GM12878 (cell line): Measurements from ENCODE around the gene MEF2D.

Experiments
- EZH2 ChIP-seq: IDR thresholded peaks from 2 replicates; pipeline ENCODE4 v1.6.1; 2012; ENCODE audit warnings: low read depth, mild to moderate bottlenecking, control low read depth, inconsistent platforms, low read length, borderline replicate concordance; ENCODE audit not compliant: control insufficient read depth
- HDAC2 ChIP-seq: fragments of 200-600 bp; sonication (generic); IDR thresholded peaks from 2 replicates; pipeline ENCODE4 v1.6.1; 2017
- POLR2AphosphoS5 ChIP-seq: IDR thresholded peaks from 2 replicates; pipeline ENCODE4 v1.6.1; 2011; ENCODE audit warnings: mild to moderate bottlenecking, low read length, inconsistent platforms
- TAF1 ChIP-seq: IDR thresholded peaks from 2 replicates; pipeline ENCODE4 v1.6.1; 2011; ENCODE audit warnings: mild to moderate bottlenecking, low read depth, low read length, borderline replicate concordance

DNA sequence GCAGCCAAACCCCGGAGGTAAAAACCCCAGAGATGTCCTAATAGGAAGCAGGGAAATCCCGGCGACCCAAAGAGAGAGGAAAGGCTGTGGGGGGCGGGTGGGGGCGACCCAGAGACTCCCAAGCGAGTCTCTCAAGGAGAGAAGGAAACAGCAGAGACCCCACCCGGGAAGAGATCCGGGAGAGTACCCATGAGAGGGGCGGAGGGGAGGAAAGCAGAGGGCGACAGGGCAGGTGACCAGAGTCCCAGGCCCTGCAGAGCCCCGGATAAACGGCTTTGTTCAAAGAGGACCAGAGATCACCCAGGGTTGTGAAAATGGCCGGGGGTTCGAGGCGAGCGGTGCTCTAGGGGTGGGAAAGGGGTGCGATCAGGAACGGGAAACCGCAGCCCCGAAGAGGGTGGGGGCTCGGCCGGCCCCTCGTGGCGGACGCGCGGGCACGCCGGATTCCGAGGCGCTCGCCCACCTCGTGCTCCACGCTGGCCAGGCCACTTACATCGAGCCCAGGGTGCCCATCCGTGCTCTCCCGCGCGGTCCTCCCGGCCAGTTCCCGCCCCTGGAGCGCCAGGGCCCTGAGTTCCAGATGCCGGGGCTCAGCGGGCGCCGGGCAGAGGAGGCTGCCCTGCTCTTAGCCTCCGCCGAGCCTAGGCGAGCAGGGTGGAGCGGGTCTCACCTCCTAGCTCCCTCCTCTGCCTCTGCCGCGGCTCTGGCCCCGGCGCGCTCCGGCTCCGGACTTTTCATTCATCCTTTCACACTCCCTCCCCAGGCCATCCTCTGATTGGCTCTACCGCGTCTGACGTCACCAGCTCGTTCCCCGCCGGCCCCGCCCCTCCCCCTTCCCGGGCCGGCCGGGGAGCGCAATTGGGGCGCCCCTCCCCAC lies 79.3 kb downstream of the MEF2D start:
- TF ChIP-seq TAF1 (peak; percentile 55; the same call in 1 of the 2 replicates), POLR2AphosphoS5 (peak; percentile 64; the same call in 1 of the 2 replicates), HDAC2 (no peak), EZH2 (no peak)
